GM10248 (cell line): ENCODE data around the gene DMPK.

ENCODE experiments used
- CTCF ChIA-PET: fragments of 300-600 bp; sonication (Branson Sonifier 250); formaldehyde crosslinking; extraction: SDS; loops from one replicate; lab custom pipeline; 2021; ENCODE audit warnings: antibody characterized with exemption; lab: Yijun Ruan, JAX
- POLR2A ChIA-PET: fragments of 350-650 bp; sonication (Branson Sonifier 250); formaldehyde crosslinking; extraction: SDS; loops from one replicate; lab custom pipeline; 2020; ENCODE audit warnings: antibody characterized with exemption; lab: Yijun Ruan, JAX
- DNase-seq: peaks from one replicate; pipeline ENCODE4 v3.0.0; 2012; ENCODE audit errors: extremely low spot score
- CTCF ChIP-seq: IDR thresholded peaks from 2 replicates; pipeline ENCODE4 v1.5.1; 2012; ENCODE audit warnings: mild to moderate bottlenecking, low read depth; ENCODE audit errors: extremely low read depth, missing control alignments, control extremely low read depth

The DMPK gene

GRCh38 chr19:45778010-45778661, 4.2 kb downstream of the DMPK start:
- TF ChIP-seq CTCF, result no peak
- CTCF ChIA-PET, result interaction anchor here (1.0 to 5.4 kb wide), 4 partner anchors 9 to 39 kb away, joined by 4 to 63 read pairs (median 6); partner anchors contain the start of gene SIX5
- POLR2A ChIA-PET, result no interaction called here
- DNase-seq, result no peak

GRCh38 chr19:45777395-45777961, 4.8 kb downstream of the DMPK start:
- POLR2A ChIA-PET, result no interaction called here
- TF ChIP-seq CTCF, result no peak
- CTCF ChIA-PET, result interaction anchor here (1.0 to 1.3 kb wide), 2 partner anchors 8 to 18 kb away, joined by 3 to 4 read pairs; partner anchors contain the start of gene SIX5
- DNase-seq, result no peak

GRCh38 chr19:45774765-45775164, 7.5 kb downstream of the DMPK start:
- DNase-seq, result no peak
- ChIA-PET CTCF (interaction anchor here (3.1 kb wide), 1 partner anchor 42 kb away, joined by 11 read pairs; no protein-coding TSS in a partner anchor), POLR2A (no interaction called here)

GRCh38 chr19:45773384-45773783, 8.9 kb downstream of the DMPK start:
- DNase-seq, result no peak
- no peak for TF ChIP-seq CTCF
- POLR2A ChIA-PET, result no interaction called here
- CTCF ChIA-PET, result interaction anchor here (1.1 to 3.1 kb wide), 4 partner anchors 8 to 43 kb away, joined by 3 to 21 read pairs (median 8); no protein-coding TSS in a partner anchor

More at GRCh38 chr19:45774765-45775164, 7.5 kb downstream of the DMPK start:
- no peak for TF ChIP-seq CTCF

- ChIA-PET POLR2A (no interaction called here), CTCF (interaction anchor here (1.1 to 3.1 kb wide), 5 partner anchors 9 to 110 kb away, joined by 3 to 21 read pairs (median 6); no protein-coding TSS in a partner anchor)
- no peak for DNase-seq
- TF ChIP-seq CTCF, result no peak
Measured at GRCh38 chr19:45772912-45773311, 9.4 kb downstream of the DMPK start.

GRCh38 chr19:45772130-45772840, 10.0 kb downstream of the DMPK start:
- no peak for TF ChIP-seq CTCF
- no peak for DNase-seq
- POLR2A ChIA-PET, result no interaction called here
- CTCF ChIA-PET, result interaction anchor here (1.3 to 5.8 kb wide), 5 partner anchors 9 to 111 kb away, joined by 5 to 63 read pairs (median 11); partner anchors contain the start of gene DMPK
